HG02973 (cell line): ENCODE measurements around the gene GPR33.
"Not testable (repeated sequence)": the region's sequence is repeated elsewhere in the genome, so short reads cannot be mapped to it uniquely, and the experiment has no call there.

Experiments
- ATAC-seq: cut with Tn5 transposase; IDR thresholded peaks from one replicate; pipeline ENCODE4 v1.9.1; 2021; ENCODE audit warnings: moderate library complexity; ENCODE audit not compliant: unreplicated experiment

The GPR33 gene

GRCh38 chr14:31487886-31488285 lies at the start of gene GPR33:
Gene GPR33, minus strand, starts transcription at chr14:31488039. Its CDS starts 4,074 bp downstream, at chr14:31483965.
- no peak for ATAC-seq

GRCh38 chr14:31536201-31536960 lies 48.5 kb upstream of the GPR33 start:
- no peak for ATAC-seq

- ATAC-seq, result no peak
Observed at GRCh38 chr14:31530136-31530535, 42.3 kb upstream of the GPR33 start.

- no peak for ATAC-seq
Observed at GRCh38 chr14:31529053-31529452, 41.2 kb upstream of the GPR33 start.

GRCh38 chr14:31527546-31527945 lies 39.7 kb upstream of the GPR33 start:
- no peak for ATAC-seq

GRCh38 chr14:31527087-31527486 lies 39.2 kb upstream of the GPR33 start:
- no peak for ATAC-seq

GRCh38 chr14:31510855-31511254 lies 23.0 kb upstream of the GPR33 start:
- no peak for ATAC-seq

- ATAC-seq, result no peak
Observed at GRCh38 chr14:31510222-31510621, 22.4 kb upstream of the GPR33 start.

- ATAC-seq, result no peak
Observed at GRCh38 chr14:31508135-31508534, 20.3 kb upstream of the GPR33 start.

- ATAC-seq, result no peak
Observed at GRCh38 chr14:31505411-31505810, 17.6 kb upstream of the GPR33 start.

GRCh38 chr14:31501870-31502269 lies 14.0 kb upstream of the GPR33 start:
- ATAC-seq, result no peak

- no peak for ATAC-seq
Observed at GRCh38 chr14:31492759-31493498, 5.1 kb upstream of the GPR33 start.

GRCh38 chr14:31489691-31490090 lies 1.9 kb upstream of the GPR33 start:
- ATAC-seq, result no peak

- no peak for ATAC-seq
Observed at GRCh38 chr14:31486764-31487163, 1.1 kb downstream of the GPR33 start.

GRCh38 chr14:31484754-31485153 lies 3.1 kb downstream of the GPR33 start:
- ATAC-seq, result no peak

- ATAC-seq, result no peak
Observed at GRCh38 chr14:31480156-31480555, 7.7 kb downstream of the GPR33 start.

GRCh38 chr14:31479027-31479426 lies 8.8 kb downstream of the GPR33 start:
- ATAC-seq, result no peak

- no peak for ATAC-seq
Observed at GRCh38 chr14:31477248-31477647, 10.6 kb downstream of the GPR33 start.

- no peak for ATAC-seq
Observed at GRCh38 chr14:31476131-31476866, 11.5 kb downstream of the GPR33 start.

GRCh38 chr14:31466554-31466953 lies 21.3 kb downstream of the GPR33 start:
- no peak for ATAC-seq

GRCh38 chr14:31465111-31465510 lies 22.7 kb downstream of the GPR33 start:
- no peak for ATAC-seq

- not testable (repeated sequence) for ATAC-seq
Observed at GRCh38 chr14:31462450-31462849, 25.4 kb downstream of the GPR33 start.
